Retina (tissue), 1 donor: ENCODE measurements around the gene DUSP21.
"Not testable (repeated sequence)": the region's sequence is repeated elsewhere in the genome, so short reads cannot be mapped to it uniquely, and the experiment has no call there.

Source experiments
- DNase-seq: peaks from one replicate; pipeline ENCODE4 v3.0.0-alpha.2; 2016

Gene DUSP21

DNA sequence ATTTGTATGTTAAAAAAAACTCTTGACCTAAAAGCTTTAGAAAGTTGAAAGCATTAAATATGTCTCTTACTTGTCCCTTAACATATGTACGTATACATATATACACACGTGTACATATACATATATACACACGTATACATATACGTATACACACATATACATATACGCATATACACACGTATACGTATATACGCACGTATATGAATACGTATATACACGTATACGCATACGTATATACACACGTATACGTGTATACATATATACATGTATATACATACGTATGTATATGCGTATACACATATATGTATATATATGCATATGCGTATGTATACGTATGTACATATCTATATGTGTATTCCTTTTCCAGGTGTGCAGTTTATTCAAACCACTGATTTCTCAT lies 32.9 kb downstream of the DUSP21 start:
- DNase-seq, result no peak

DNA sequence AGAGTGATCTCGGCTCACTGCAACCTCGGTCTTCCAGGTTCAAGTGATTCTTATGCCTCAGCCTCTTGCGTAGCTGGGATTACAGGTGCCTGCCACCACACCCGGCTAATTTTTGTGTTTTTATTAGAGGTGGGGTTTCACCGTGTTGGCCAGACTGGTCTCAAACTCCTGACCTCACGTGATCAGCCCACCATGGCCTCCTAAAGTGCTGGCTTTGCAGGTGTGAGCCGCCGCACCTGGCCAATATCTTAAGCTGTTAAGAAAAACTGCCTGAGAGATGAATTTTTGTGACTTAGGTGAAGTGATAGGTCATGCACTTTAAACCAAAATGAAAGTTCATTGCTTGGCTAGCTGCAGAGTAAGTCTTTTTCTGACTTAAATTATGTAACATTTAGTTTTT lies 35.0 kb downstream of the DUSP21 start:
- DNase-seq, result no peak

- DNase-seq, result no peak
These were observed 37.7 kb downstream of the DUSP21 start for GRCh38 chrX:44881549-44881948.

GRCh38 chrX:44882635-44883034 lies 38.8 kb downstream of the DUSP21 start:
- DNase-seq, result no peak

- no peak for DNase-seq
These were observed 41.1 kb downstream of the DUSP21 start for GRCh38 chrX:44884944-44885343.

DNA sequence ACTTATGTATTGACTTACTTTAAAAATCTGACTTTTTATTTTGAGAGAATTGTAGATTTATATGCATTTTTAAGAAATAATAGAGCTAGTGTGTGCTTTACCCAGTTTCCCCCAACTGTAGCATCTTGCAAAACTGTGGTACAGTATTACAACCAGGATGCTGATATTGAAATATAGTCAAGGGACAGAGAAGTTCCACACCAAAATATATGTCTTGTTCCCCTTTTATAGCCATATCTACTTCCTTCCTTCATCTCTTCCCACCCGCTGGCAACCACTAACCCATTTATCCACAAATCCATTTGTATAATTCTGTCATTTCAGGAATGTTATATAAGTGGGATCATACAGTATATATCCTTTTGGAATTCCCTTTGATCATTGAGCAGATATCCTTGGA lies 46.0 kb downstream of the DUSP21 start:
- no peak for DNase-seq

GRCh38 chrX:44890247-44890646 lies 46.4 kb downstream of the DUSP21 start:
- no peak for DNase-seq

- not testable (repeated sequence) for DNase-seq
These were observed 46.9 kb downstream of the DUSP21 start for GRCh38 chrX:44890687-44891086.

DNA sequence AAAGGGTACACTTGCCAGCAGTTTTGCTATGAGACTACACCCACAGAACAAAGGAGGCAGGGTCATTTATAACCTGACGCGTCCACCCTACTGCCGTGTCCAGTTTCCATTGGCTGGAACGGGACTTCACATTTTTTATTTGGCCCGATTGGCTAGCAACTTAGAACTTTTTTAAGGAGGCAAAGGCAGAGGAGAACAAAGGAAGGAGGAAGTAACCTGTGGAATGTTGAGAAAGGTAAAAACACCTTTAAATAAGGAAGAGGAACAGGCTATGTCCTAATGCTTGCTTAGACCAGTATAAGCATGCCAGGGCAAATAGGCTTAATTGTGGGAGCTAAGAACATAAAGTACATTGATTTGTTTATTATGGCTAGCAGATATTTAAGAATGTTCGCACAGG lies 47.8 kb downstream of the DUSP21 start:
- DNase-seq, result no peak
